Measurements from ENCODE around the gene MSANTD3. TPM values are rescaled to one million over a fixed set of nuclear protein-coding genes. Genes with fewer than 3 reads are reported as not detected.

The MSANTD3 gene
- total RNA-seq, 1 experiment from 2014 or later, result 25.9 TPM

DNA sequence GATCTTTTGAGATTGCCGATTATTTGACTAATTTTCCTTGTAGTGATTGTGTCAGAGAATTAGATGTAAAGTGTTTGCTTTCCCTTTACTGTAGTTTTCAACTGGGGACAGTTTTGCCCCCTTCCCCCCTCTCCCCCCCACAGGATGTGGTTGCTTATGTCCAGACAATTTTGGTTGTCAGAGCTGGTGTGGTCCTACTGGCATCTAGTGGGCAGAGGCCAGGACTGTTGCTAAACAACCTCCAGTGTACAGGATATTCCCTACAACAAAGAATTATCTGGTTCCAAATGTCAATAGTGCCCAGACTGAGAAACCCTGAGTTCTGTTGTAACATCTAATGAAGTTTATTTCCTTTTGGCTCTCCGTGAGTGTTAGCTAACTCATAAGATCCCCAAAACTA is 66.0 kb downstream of the MSANTD3 start:
- Mint-ChIP-seq H3K4me1 (ENCODE audit: low read depth, unreplicated experiment) (no peaks in the 10 kb centered on the region), H3K27ac (ENCODE audit: unreplicated experiment) (no peak overlapping the region)
- CTCF ChIA-PET, result no interaction called here

GRCh38 chr9:100498592-100498991 is 71.6 kb downstream of the MSANTD3 start:
- no peak for TF ChIP-seq CTCF (IDR thresholded peaks at IDR 0.05; ENCODE audit: insufficient read depth in 1 of 2, low read depth in 1 of 2, low read length in 1 of 2, severe bottlenecking in 1 of 2, unreplicated experiment in 1 of 2)
- Histone ChIP-seq H3K36me3 (ENCODE audit: control insufficient read depth, insufficient read depth, low read length) (no peaks in the 10 kb centered on the region), H3K27me3 (replicated peaks; ENCODE audit: control insufficient read depth, insufficient read depth, low read length) (no peaks in the 10 kb centered on the region), H3K4me1 (no peaks in the 10 kb centered on the region), H3K9me3 (no peaks in the 10 kb centered on the region), H3K4me3 (ENCODE audit: low read depth, low read length) (no peak overlapping the region)
- Mint-ChIP-seq H3K4me1 (ENCODE audit: low read depth, unreplicated experiment) (no peaks in the 10 kb centered on the region), H3K27ac (ENCODE audit: unreplicated experiment) (no peak overlapping the region), H3K36me3 (ENCODE audit: insufficient read depth, unreplicated experiment) (no peaks in the 10 kb centered on the region), H3K9me3 (ENCODE audit: unreplicated experiment) (no peaks in the 10 kb centered on the region), H3K27me3 (ENCODE audit: insufficient read depth, unreplicated experiment) (no peaks in the 10 kb centered on the region), H3K4me3 (ENCODE audit: unreplicated experiment) (no peak overlapping the region)
- no peak for DNase-seq
- ChIA-PET CTCF (no interaction called here), POLR2A (no interaction called here)
- intact Hi-C loops (cut with micrococcal nuclease; ENCODE audit: unreplicated experiment), result no loop called here
- BruUV-seq (replicated peaks), result no TSS peak

More for the DNA sequence above, 66.0 kb downstream of the MSANTD3 start:
- TF ChIP-seq CTCF (IDR thresholded peaks at IDR 0.05; ENCODE audit: insufficient read depth in 1 of 2, low read depth in 1 of 2, low read length in 1 of 2, severe bottlenecking in 1 of 2, unreplicated experiment in 1 of 2), result no peak
- intact Hi-C loops (cut with micrococcal nuclease; ENCODE audit: unreplicated experiment), result no loop called here
- H3K27me3 ChIP-seq (replicated peaks; ENCODE audit: control insufficient read depth, insufficient read depth, low read length), result no peaks in the 10 kb centered on the region
- H3K36me3 ChIP-seq (ENCODE audit: control insufficient read depth, insufficient read depth, low read length), result no peaks in the 10 kb centered on the region
- no peaks in the 10 kb centered on the region for H3K27me3 Mint-ChIP-seq (ENCODE audit: insufficient read depth, unreplicated experiment)
- BruUV-seq (replicated peaks), result no TSS peak
- DNase-seq, result no peak
- H3K4me1 ChIP-seq, result no peaks in the 10 kb centered on the region
- H3K9me3 ChIP-seq, result no peaks in the 10 kb centered on the region
- H3K4me3 ChIP-seq (ENCODE audit: low read depth, low read length), result no peak overlapping the region
- no peak overlapping the region for H3K4me3 Mint-ChIP-seq (ENCODE audit: unreplicated experiment)
- no peaks in the 10 kb centered on the region for H3K36me3 Mint-ChIP-seq (ENCODE audit: insufficient read depth, unreplicated experiment)
- POLR2A ChIA-PET, result no interaction called here
- no peaks in the 10 kb centered on the region for H3K9me3 Mint-ChIP-seq (ENCODE audit: unreplicated experiment)

DNA sequence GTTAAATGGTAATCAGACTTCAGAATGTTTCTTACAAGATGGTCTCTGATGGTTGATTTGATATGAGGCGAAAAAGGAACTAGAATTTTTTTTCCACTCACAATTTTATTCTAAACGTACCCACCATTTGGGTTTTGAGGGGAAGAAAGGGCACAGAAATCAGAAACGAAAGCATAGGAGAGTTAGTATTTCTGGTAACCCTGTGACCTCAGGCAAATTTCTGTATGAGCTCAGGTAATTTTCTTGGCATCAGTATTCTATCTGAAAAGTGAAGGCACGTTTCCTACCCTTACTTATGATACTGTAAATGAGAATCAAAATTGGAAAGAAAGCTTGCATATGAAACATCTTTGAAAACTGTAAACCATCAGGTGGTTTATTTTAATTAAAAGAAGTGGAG is 72.5 kb downstream of the MSANTD3 start:
- BruUV-seq (replicated peaks), result no TSS peak
- Histone ChIP-seq H3K4me3 (ENCODE audit: low read depth, low read length) (no peak overlapping the region), H3K27me3 (replicated peaks; ENCODE audit: control insufficient read depth, insufficient read depth, low read length) (no peaks in the 10 kb centered on the region), H3K36me3 (ENCODE audit: control insufficient read depth, insufficient read depth, low read length) (no peaks in the 10 kb centered on the region), H3K4me1 (no peaks in the 10 kb centered on the region), H3K9me3 (no peaks in the 10 kb centered on the region)
- H3K27ac Mint-ChIP-seq (ENCODE audit: unreplicated experiment), result no peak overlapping the region
- no peaks in the 10 kb centered on the region for H3K4me1 Mint-ChIP-seq (ENCODE audit: low read depth, unreplicated experiment)
- no peak overlapping the region for H3K4me3 Mint-ChIP-seq (ENCODE audit: unreplicated experiment)
- POLR2A ChIA-PET, result no interaction called here
- DNase-seq, result no peak
- no peak for TF ChIP-seq CTCF (IDR thresholded peaks at IDR 0.05; ENCODE audit: insufficient read depth in 1 of 2, low read depth in 1 of 2, low read length in 1 of 2, severe bottlenecking in 1 of 2, unreplicated experiment in 1 of 2)
- CTCF ChIA-PET, result no interaction called here
- H3K36me3 Mint-ChIP-seq (ENCODE audit: insufficient read depth, unreplicated experiment), result no peaks in the 10 kb centered on the region
- H3K27me3 Mint-ChIP-seq (ENCODE audit: insufficient read depth, unreplicated experiment), result no peaks in the 10 kb centered on the region
- intact Hi-C loops (cut with micrococcal nuclease; ENCODE audit: unreplicated experiment), result no loop called here
- H3K9me3 Mint-ChIP-seq (ENCODE audit: unreplicated experiment), result no peaks in the 10 kb centered on the region

All from Caco-2 (cell line).